GM18499 (cell line): ENCODE results near the gene PARN.

Experiments used
- ATAC-seq: cut with Tn5 transposase; IDR thresholded peaks from one replicate; pipeline ENCODE4 v1.9.1; 2021; ENCODE audit warnings: moderate number of reproducible peaks; ENCODE audit not compliant: insufficient read depth, unreplicated experiment

The PARN gene

GRCh38 chr16:14539156-14539555 lies 90.9 kb downstream of the PARN start:
- ATAC-seq: no peak

DNA sequence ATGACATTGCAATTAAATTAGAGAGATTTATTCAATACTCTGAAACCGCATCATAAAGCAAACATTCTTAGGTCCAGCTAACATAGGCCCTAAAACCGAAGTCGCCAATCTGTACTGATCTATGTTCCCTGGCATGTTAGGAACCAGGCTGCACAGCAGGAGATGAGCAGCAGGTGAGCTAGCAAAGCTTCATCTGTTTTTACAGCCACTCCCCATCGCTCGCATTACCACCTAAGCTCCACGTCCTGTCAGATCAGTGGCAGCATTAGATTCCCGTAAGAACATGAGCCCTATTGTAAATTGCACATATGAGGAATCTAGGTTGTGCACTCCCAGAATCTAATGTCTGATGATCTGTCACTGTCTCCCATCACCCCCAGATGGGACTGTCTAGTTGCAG lies 91.5 kb downstream of the PARN start:
- no peak for ATAC-seq

DNA sequence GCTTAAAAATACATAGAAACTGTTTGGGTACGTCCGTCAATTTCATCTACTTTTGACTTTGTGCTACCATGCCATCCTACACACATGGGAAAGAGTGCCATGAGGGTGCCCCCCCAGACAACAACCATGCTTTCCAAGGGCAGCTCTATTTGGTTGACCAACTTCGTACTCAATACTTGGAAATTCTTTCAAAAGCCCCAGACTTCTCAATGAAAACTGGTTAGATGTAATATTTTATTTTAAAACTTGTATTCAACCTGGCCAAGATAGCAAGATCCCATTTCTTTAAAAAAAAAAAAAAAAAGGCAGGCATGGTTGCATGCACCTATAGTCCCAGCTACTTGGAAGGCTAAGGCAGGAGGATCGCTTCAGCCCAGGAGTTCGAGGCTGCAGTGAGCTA lies 98.4 kb downstream of the PARN start:
- ATAC-seq: no peak

- no peak for ATAC-seq
Observed at GRCh38 chr16:14531101-14531500, 99.0 kb downstream of the PARN start.

- no peak for ATAC-seq
Observed at GRCh38 chr16:14530046-14530445, 100.0 kb downstream of the PARN start.

GRCh38 chr16:14529010-14529669 lies 100.9 kb downstream of the PARN start:
- ATAC-seq: no peak

DNA sequence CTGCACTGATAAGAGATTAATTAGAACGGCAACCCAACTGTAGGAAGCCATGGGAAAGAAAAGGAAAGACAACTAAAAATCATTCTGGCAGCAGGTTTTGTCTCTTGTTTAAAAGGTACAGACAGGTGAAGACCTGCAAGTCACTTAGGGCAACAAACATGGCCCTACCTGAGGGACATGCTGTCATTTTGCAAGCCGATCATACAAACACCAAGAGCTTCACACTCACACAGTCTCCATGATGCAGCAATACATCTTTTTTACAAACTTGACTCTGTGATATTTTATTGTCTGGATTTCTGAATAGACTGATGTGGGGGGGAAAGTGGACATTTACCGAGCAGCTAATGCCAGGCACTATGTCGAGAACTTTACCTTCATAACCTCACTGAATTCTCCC lies 101.8 kb downstream of the PARN start:
- no peak for ATAC-seq

DNA sequence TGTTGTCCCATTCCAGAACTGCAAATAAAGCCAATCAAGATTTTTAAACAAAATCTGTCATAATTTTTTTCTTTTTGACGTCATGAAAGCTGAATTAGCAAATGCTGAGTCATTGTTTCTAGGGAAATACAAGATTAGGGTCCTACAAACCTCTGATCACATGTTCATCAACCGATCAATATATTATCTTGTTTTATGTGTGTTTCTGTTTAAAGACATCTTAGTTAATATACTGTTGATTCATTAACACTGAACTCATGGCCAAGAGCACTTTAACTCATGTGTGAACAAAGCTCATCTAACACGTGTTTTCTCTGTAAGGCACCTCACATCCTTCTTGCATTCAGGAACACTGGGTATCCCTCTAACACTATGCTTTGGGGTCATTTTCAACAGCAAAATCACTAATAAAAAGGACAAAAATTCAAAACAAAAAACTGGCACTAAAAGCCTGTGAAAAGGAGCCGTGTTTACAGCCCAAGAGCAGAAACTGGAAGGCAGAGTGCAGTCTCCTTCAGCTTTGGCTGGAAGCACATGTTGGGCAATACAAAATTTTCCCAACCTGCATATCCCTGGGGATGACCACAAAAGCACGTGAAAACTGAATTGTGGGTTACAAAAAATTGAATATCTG lies 102.5 kb downstream of the PARN start:
- no peak for ATAC-seq

DNA sequence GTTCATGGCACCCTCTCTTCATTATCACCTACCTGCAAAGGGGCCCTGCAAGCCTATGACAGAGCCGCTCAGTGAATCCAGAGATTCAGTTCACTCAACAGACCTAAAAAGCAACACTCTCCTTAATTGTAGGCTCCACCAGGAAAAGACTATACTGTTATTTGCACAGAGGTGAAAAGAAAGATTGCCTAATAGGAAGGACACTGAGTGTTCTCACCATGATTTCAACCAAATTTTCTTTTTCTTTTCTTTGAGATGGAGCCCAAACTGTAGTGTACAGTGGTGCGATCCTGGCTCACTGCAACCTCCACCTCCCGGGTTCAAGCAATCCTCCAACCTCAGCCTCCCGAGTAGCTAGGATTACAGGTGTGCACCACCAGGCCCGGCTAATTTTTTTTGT lies 104.5 kb downstream of the PARN start:
- no peak for ATAC-seq

DNA sequence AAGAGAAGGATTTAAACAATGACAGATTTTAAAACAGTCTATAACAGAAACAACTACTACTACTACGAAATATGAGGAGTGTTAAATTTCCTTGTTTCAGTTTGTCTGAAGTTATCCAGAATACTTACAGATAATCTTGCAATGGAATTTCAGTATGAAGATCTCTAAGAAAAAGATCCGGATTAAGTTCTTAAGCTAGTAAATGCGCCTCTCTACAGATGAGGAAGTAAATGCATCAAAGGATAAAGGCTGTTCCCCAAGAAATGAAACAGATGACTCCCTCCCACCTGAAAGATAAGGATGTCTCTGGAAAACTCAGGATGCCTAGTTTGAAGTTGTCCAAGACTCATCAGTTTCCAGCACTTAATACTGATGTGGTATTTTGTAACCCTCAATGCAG lies 105.1 kb downstream of the PARN start:
- ATAC-seq: no peak

- no peak for ATAC-seq
Observed at GRCh38 chr16:14523632-14524031, 106.4 kb downstream of the PARN start.

- ATAC-seq: no peak
Observed at GRCh38 chr16:14522671-14523070, 107.4 kb downstream of the PARN start.

DNA sequence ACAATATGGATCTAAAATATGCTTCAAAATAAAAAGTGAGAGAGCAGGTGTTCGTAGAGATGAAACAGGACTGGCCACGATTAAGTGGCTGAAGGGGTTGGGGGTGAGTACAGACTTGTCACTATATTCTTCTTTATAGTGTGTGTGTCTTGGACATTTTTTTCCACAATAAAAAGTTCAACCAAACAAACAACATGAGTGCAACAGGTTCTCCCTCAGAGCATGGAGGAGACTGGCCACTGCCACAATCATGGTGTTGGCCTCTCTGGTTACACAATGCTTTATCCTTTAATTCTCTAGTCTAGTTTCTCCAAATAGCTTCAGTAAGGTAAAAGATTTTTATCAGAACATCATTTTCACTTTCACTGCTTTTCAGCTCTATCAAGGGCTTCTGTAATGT lies 109.3 kb downstream of the PARN start:
- ATAC-seq: no peak

DNA sequence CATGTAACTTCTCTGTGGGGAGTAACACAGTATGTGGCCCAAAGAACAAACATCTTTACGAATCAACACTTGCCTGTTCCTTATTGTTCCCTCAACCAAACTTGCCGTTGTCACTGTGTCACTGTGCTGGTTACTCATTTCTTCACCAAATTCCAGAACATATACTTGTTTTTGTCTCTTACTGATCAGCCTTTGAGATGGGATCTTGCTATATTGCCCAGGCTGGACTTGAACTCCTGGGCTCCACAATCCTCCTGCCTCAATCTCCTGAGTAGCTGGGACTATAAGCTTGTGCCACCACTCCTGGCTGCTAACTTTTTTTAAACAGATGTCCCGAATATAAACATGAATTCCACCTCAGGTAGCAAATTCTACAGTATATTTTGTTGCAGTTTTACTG lies 115.1 kb downstream of the PARN start:
- no peak for ATAC-seq

DNA sequence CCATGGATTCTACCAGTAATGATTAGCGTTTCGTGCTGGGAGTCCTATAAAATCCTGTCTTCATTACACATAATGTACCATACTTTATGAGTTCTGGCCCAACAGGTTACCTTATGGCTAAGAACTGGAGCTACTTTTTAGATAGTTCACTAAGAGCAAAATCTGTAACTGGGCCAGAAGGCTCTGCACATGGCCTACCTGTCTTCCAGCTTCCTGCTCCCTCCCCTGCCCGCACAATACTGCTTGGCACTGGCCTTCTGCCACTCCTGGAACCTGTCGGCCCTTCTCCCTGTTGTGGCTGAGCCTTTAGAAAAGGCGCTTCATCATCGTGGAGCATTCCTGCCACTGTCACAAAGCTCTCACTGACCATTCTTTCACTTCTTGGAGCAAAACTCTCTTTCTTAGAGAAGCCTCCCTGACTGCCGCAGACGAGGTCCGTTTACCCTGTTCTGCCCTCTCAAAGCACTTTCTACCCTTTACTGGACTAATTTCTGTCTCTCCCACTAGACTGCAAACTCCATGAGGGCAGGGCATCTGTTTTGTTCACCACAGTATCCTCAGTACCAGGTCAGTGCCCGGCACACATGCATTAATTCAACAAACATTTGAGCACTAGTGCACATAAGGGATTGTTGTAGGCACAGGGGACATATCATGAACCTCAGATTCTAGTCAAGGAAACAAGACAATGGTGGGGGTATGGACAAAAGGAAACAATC lies 116.5 kb downstream of the PARN start:
- ATAC-seq: no peak

DNA sequence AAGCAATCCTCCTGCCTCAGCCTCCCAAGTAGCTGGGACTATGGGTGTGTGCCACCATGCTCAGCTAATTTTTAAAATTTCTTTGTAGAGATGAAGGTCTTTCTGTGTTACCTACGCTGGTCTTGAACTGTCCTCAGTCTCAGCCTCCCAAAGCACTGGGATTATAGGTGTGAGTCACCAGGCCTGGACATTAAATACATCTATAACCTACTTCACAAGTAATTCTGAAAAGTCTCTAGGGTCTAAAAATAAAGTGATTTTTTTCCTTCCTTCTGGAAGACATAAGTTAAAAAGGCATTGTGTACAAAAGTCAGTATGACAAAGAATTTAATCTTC lies 118.3 kb downstream of the PARN start:
- no peak for ATAC-seq

DNA sequence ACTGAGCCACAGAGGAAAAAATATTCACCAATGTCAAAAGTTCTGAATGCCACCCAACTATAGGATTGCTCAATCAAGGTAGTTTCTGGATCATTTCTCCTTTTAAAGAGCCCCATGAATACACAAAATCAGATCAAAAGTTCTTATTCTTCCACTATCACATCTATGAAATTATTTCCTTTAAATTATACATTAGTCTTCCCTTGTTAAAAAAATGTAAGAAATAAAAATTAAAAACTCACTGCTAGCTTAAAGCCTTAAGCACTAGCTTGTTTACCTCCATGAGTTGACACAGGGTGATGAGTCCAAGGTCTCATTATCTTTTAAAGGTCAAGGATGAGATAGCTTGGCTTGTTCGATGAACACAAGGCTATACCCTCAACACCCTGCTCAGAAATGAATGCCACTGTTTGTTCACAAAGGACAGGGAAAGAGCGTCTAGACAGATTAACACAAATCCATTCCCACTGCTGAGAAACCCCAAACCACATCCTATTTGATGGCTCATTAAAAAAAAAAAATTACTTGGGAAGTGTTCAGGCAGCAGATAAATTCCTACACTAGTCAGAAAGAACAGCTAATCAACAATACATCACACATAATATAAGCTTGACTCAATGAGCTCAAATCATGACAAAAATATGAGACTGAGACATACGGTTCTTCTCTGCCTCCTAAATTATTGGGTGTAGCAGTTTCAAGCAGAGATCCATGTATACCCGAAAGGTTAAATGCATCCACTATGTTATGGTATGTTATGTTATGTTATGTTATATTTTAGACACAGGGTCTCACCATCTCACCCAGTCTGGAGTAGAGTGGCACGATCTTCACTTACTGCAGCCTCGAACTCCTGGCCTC lies 118.9 kb downstream of the PARN start:
- ATAC-seq: no peak

GRCh38 chr16:14510581-14510938 lies 119.5 kb downstream of the PARN start:
- no peak for ATAC-seq

- no peak for ATAC-seq
Observed at GRCh38 chr16:14509675-14510132, 120.4 kb downstream of the PARN start.

DNA sequence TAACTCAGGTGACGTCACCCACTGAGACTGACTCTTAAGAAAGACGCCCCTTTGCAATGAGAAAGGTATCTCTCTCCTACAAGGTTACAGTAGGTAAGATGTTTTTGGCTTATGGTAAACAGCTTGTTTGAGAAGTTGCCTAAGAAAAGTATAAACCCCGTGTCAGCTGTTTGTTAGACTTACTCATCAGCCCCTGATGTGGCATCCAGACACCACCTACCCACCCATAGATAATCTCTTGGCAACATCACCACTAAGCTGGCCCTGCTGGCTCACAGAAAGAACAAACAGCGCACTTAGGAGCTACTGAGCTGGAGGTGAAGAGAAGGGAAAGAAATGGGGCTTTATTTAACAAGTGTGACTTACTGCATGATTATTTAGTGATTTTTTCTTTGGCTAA lies 121.0 kb downstream of the PARN start:
- ATAC-seq: no peak

GRCh38 chr16:14505846-14506245 lies 124.2 kb downstream of the PARN start:
- no peak for ATAC-seq
